ENCODE results near the gene SAMHD1. TPM values are rescaled to one million over a fixed set of nuclear protein-coding genes. Genes with fewer than 3 reads are reported as not detected.

The SAMHD1 gene
- total and polyA plus RNA-seq, 9 of the 15 experiments (the other 6 are each of a cell fraction or from before 2014, with no cell fraction given), result 6.8 to 20.4 (median 14.8) TPM

GRCh38 chr20:36861875-36862801 lies 89.4 kb downstream of the SAMHD1 start (continued):
- no peak for TF ChIP-seq ZNF518B (CRISPR knock-in tag; IDR thresholded peaks at IDR 0.05)
- TF ChIP-seq E2F5 (CRISPR knock-in tag; IDR thresholded peaks at IDR 0.05), result no peak
- TF ChIP-seq NEUROD1 (IDR thresholded peaks at IDR 0.05; ENCODE audit: borderline replicate concordance, low read depth, low read length, partially characterized antibody), result no peak
- no peak for TF ChIP-seq IFI16 (CRISPR knock-in tag; IDR thresholded peaks at IDR 0.05)
- no peak for TF ChIP-seq SREBF2 (CRISPR knock-in tag; IDR thresholded peaks at IDR 0.05)
- TF ChIP-seq DMBX1 (CRISPR knock-in tag; IDR thresholded peaks at IDR 0.05; ENCODE audit: borderline replicate concordance), result no peak
- TF ChIP-seq ZBTB34 (CRISPR knock-in tag; IDR thresholded peaks at IDR 0.05), result no peak
- no peak for TF ChIP-seq ILF3 (IDR thresholded peaks at IDR 0.05; ENCODE audit: borderline replicate concordance)
- TF ChIP-seq SP1 (CRISPR knock-in tag; IDR thresholded peaks at IDR 0.05), result peak; percentile 54; the same call in 1 of the 2 replicates
- TF ChIP-seq ATF6 (CRISPR knock-in tag; IDR thresholded peaks at IDR 0.05), result no peak
- TF ChIP-seq HDAC6 (IDR thresholded peaks at IDR 0.05; ENCODE audit: low read depth, low read length), result no peak
- peak; percentile 26 for TF ChIP-seq TBP (optimal IDR thresholded peaks at IDR 0.05; ENCODE audit: low read depth, low read length)
- TF ChIP-seq GABPA (tag; conservative IDR thresholded peaks at IDR 0.05; ENCODE audit: low read depth), result peak; percentile 68
- TF ChIP-seq PML (IDR thresholded peaks at IDR 0.05; ENCODE audit: low read length), result peak; percentile 16; the same call in 1 of the 2 replicates
- TF ChIP-seq NCOA1 (IDR thresholded peaks at IDR 0.05; ENCODE audit: low read depth), result 0 out of 2 replicates have a peak, but pooled peaks have one; percentile 30
- TF ChIP-seq ZNF280B (CRISPR knock-in tag; IDR thresholded peaks at IDR 0.05), result no peak
- TF ChIP-seq ZNF263 (CRISPR knock-in tag; IDR thresholded peaks at IDR 0.05; ENCODE audit: borderline replicate concordance), result no peak

Data from K562 (cell line).